ENCODE measurements around the gene GRIK1. TPM values are rescaled to one million over a fixed set of nuclear protein-coding genes. Genes with fewer than 3 reads are reported as not detected.
"Not testable (repeated sequence)": the region's sequence is repeated elsewhere in the genome, so short reads cannot be mapped to it uniquely, and the experiment has no call there.

The GRIK1 gene
- total RNA-seq, 2 donors from 2014 or later = not detected

DNA sequence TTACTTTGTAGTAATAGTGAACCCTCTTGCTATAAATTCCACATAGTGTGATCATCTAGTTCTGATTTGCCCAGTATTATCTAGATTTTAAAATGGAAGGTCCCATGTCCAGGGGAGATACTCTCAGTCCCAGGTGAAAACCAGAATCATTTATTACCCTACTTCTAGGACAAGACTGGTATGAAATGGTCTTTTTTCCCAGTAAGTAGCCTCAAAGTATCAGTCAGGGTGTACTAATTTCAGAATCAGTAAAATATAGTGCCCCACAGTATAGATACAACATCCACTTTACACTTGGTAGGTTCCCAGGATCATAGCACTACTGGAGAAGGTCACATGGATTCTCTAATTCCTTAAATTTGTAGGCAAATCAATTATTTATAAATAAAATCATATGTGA, 318.3 kb downstream of the GRIK1 start:
- no peak overlapping the region for H3K27ac Mint-ChIP-seq
- ATAC-seq (no peak), DNase-seq (ENCODE audit: low spot score in 2 of 2) (no peak)
- peaks cover 0 to 3% of the 10 kb centered on the region in 2 donors for H3K9me3 Mint-ChIP-seq
- H3K36me3 Mint-ChIP-seq = no peaks in the 10 kb centered on the region

DNA sequence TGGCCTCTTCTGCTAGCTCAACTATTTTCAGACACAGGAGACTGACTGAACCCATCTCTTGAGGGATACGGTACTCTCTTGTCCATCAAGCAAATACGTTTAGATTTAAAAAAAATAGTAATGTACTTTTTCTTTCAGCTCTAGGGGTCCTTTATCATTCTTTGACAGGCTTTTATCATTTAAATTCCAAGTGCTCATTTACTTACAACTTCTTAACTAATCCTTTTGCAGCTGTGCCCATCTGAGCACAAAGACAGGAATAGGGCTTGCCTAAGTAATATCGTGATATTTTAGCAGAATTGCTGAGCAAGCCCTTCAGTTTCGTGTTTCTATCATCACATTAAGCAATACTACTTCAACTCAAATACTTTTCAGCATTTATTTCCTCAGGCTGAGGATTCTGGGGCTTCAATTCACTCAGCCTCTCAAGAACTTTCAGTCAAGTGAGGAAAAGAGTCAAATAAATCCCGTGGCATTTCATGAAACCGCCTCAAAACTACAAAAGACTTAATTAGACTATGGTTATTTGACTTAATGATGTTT, 323.5 kb downstream of the GRIK1 start:
- no peak for ATAC-seq

DNA sequence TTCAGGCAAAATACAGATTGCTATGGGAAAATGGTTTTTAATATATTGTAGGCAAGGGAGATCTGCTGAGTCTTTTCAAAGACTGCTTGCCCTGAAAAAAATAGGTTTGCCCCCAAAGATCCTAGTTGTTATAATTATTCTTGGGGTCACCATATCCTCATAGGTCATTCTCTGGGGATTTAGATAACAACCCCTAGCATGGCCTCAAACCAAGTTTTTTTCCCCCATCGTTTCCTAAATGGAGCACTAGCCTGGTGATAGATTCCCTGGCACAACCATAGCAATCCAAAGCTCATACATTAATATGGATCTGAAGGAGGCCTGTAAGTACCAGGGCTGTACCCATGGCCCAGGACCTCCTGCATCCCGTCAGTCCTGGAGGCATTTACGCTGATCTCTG, 325.9 kb downstream of the GRIK1 start:
- Mint-ChIP-seq H3K27ac (no peak overlapping the region), H3K9me3 (no peaks in the 10 kb centered on the region), H3K36me3 (no peaks in the 10 kb centered on the region)
- DNase-seq (ENCODE audit: low spot score in 2 of 2) (no peak), ATAC-seq (no peak)

More for the DNA sequence above, 323.5 kb downstream of the GRIK1 start:
- no peak for DNase-seq (ENCODE audit: low spot score in 2 of 2)
- H3K36me3 Mint-ChIP-seq = no peaks in the 10 kb centered on the region
- no peak overlapping the region for H3K27ac Mint-ChIP-seq
- no peaks in the 10 kb centered on the region for H3K9me3 Mint-ChIP-seq

DNA sequence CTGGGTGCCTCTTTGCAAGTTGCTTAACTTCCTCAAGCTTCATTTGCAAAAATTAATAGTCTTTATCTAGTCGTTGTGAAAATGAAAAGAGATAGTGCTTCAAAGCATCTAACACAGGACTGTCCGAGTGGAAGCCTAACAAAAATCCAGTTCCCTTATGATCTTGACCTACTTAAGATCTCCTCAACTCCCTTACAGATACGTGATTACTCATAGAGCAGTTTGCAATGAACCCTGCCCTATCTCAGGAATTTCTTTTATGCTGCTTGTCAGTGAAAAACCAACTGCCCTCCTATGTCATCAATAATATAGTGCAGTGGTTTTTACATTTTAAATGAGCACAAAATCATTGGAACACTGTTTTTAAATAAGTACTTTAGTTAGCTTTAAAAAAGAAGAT, 326.8 kb downstream of the GRIK1 start:
- DNase-seq (ENCODE audit: low spot score in 2 of 2) (no peak), ATAC-seq (no peak)
- Mint-ChIP-seq H3K36me3 (no peaks in the 10 kb centered on the region), H3K9me3 (no peaks in the 10 kb centered on the region), H3K27ac (no peak overlapping the region)

DNA sequence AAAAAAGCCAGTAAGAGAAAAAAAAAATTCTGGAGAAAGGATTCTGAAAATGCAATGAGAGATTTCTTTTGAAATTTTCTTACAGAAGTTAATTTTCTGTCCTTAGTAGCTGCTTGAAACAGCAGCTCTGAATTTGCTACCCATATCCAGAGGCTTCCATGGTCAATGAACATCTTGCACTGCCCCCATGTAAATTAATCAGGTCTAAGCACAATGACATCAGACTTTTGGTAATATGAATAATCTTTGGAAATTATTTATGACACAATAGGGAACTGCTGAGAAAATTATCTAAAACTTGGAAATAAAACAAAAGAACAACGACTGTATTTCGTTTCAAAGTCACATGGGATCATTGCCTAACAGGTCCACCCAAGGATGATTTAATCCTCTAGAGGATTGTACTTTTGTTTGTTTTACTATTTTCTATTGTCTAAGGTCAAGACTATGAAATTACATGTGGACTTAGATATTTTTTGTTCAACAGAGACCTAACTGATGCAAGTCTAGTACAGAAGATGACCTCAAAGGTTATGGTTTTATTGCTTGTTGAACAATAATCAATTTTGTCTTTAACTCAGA, 328.9 kb downstream of the GRIK1 start:
- no peak overlapping the region for H3K27ac Mint-ChIP-seq
- H3K9me3 Mint-ChIP-seq = no peaks in the 10 kb centered on the region
- DNase-seq (ENCODE audit: low spot score in 2 of 2) (no peak), ATAC-seq (no peak)
- H3K36me3 Mint-ChIP-seq = no peaks in the 10 kb centered on the region

DNA sequence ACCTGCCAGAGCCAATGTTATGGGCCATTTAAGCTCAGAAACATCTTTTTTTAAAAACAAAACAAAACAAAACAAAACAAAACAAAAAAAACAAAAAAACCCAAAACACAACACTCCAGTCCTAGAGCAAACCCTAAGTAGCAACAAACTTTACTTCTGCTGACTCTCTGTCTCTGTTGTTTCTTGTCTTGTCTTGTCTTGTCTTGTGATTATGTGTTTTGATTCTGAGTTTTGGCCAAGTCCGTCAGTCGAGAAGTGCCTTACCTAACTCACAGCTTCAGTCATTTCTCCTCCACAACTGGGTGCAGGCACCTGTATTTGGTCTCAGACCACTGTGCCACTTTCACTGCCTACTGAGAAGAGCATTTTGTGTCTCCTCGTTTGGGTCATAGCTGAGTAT, 333.2 kb downstream of the GRIK1 start:
- Mint-ChIP-seq H3K27ac (no peak overlapping the region), H3K9me3 (no peaks in the 10 kb centered on the region), H3K36me3 (peaks cover 0 to 2% of the 10 kb centered on the region in 2 donors)
- ATAC-seq (no peak), DNase-seq (ENCODE audit: low spot score in 2 of 2) (no peak)

DNA sequence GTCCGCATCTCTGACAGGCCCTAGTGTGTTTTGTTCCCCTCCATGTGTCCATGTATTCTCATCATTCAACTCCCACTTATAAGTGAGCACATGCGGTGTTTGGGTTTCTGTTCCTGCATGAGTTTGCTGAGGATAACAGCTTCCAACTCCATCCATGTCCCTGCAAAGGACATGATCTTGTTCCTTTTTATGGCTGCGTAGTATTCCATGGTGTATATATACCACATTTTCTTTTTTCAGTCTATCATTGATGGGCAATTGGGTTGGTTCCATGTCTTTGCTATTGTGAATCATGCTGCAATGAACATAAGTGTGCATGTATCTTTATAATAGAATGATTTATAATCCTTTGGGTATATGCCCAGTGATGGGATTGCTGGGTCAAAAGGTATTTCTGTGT, 334.6 kb downstream of the GRIK1 start:
- ATAC-seq; DNase-seq (ENCODE audit: low spot score in 2 of 2); H3K27ac Mint-ChIP-seq; H3K36me3 Mint-ChIP-seq; H3K9me3 Mint-ChIP-seq: not testable (repeated sequence)

DNA sequence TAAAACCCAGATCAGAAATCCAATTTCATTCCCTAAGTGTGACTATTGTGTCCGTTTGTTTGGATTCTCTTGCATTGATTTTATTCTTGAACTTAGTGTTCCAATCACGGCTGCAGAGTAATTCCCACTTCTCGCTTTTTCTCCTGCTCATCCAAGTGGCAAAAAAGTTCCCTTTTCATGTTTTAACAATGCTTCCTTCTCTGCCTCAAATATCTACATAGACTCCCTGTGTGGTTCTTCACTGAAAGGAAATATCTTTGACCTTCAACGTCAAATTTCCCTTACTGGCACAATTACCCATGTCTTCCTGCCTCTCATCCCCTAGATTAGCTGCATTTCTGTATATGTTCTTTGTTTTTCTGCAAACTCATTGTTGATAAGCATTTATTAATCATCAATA, 335.7 kb downstream of the GRIK1 start:
- no peak for ATAC-seq

DNA sequence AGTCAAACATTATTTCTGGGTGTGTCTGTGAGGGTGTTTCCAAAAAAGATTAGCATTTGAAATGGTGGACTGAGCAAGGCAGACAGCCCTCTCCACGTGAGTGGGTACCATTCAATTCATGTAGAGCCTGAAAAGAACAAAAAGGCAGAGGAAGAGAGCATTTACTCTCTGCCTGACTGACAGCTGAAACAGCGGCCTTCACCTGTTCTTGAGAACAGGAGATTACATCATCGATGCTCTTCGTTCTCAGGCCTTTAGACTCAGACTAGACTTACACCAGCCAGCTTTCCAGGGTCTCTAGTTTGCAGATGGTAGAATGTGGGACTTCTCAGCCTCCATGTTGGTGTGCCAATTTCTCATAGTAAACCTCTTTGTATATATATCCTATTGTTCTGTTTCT, 338.7 kb downstream of the GRIK1 start:
- Mint-ChIP-seq H3K27ac (no peak overlapping the region), H3K36me3 (peaks cover 0 to 7% of the 10 kb centered on the region in 2 donors), H3K9me3 (no peaks in the 10 kb centered on the region)
- no peak for ATAC-seq
- no peak for DNase-seq (ENCODE audit: low spot score in 2 of 2)

More for the DNA sequence above, 335.7 kb downstream of the GRIK1 start:
- Mint-ChIP-seq H3K27ac (no peak overlapping the region), H3K36me3 (peaks cover 0 to 7% of the 10 kb centered on the region in 2 donors), H3K9me3 (no peaks in the 10 kb centered on the region)
- no peak for DNase-seq (ENCODE audit: low spot score in 2 of 2)

DNA sequence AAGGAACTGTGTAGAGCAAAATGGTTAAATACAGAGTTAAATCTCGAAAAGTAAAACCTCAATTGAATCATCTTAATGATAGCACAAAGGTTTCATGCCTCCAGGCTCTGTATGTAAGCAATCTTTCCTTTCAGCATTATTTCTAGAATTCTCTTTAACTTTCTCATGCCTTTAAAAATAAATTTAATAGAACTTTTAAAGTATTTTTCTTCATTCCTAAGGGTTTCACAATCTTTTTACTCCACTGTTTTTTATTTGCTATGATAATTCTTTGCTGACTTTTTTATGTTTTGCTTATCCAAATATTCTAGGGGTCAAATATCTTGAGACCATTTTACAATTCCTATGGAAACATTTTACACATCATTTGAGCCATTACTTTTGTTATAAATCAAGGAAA, 353.1 kb downstream of the GRIK1 start:
- DNase-seq (ENCODE audit: low spot score in 2 of 2) = no peak
- ATAC-seq = no peak
- no peaks in the 10 kb centered on the region for H3K9me3 Mint-ChIP-seq
- no peak overlapping the region for H3K27ac Mint-ChIP-seq
- no peaks in the 10 kb centered on the region for H3K36me3 Mint-ChIP-seq

DNA sequence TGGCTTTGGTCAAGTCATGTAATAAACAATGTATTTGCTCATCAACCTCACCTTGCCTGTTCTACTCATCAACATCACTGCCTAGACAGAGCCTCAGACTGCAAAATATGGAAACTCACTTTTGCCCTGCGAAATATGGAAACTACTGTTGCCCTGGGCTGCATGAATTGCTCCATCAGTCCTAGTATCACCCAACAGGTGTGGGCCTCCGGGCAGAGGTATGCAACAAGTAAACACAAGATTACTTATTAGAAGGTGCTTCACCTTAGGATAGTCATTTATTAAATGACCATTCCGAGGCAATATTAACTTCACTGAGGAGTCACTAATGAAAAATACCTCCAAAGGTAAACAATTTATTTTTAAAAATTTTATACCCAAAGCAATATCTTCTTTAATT, 354.3 kb downstream of the GRIK1 start:
- Mint-ChIP-seq H3K9me3 (no peaks in the 10 kb centered on the region), H3K36me3 (no peaks in the 10 kb centered on the region), H3K27ac (no peak overlapping the region)
- DNase-seq (ENCODE audit: low spot score in 2 of 2) (no peak), ATAC-seq (no peak)

DNA sequence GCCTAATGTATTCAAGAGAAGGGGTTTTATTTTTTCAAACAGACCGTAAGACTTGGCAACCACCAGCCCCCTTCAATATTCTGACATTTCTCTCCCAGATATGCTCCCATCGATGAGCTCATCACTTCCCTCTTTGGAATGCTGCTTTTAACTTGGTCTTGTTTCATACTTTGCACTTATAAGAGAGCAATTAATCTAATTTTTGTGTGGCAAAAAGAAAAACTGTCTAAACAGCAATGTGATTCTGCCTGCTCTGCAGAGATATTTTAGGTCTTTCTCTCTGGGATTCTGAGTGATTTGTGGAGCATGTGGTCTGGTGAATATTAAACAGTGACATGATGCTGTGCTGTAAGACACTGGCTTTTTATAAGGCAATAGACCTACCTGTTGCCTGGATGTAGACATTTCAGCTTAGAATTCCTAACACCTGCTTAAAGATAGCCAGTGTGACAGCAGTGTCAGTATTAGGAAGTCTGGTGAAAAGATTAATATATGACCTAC, 356.3 kb downstream of the GRIK1 start:
- Mint-ChIP-seq H3K27ac (no peak overlapping the region), H3K9me3 (no peaks in the 10 kb centered on the region), H3K36me3 (no peaks in the 10 kb centered on the region)
- ATAC-seq = no peak
- DNase-seq (ENCODE audit: low spot score in 2 of 2) = no peak

DNA sequence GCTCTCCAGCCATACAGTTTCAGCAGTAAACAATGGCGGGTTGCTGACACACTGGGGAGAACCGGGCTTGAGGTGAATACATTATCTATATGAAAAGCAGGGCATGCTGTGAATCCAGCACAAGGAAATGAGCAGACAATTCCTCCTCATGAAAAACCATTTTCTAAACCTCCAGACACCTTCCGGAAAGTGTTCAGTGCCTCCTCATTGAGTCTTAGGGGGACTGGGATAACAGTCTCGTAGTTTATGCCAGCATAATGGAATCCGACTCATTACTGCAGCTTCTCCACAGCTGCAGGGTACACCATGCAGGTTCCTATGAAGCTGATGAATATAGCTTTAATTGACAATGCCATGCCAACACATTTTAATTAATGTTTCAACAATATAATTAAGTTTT, 356.9 kb downstream of the GRIK1 start:
- DNase-seq (ENCODE audit: low spot score in 2 of 2) (no peak), ATAC-seq (no peak)
- Mint-ChIP-seq H3K36me3 (no peaks in the 10 kb centered on the region), H3K27ac (no peak overlapping the region), H3K9me3 (no peaks in the 10 kb centered on the region)

DNA sequence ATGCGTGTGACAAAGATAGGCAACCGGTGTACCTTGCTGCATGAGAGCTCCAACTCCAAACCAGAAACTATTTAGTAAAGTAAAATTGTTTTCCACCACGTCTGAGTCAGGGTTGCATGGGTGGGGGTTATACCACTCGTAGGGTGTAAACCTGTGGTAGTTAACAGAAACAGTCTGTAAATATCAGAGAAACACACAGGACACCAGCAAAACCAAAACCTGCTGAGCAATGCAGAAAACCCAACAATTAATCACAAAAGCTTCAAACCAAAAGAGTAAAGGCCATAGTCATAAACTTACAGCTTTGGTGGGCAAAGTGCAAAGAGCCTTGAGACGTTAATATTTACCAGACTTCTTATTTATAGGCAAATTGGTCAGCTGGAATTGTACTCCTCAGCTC, 358.4 kb downstream of the GRIK1 start:
- Mint-ChIP-seq H3K36me3 (no peaks in the 10 kb centered on the region), H3K9me3 (no peaks in the 10 kb centered on the region), H3K27ac (no peak overlapping the region)
- ATAC-seq (peak in 1 of 2 donors; percentile 40), DNase-seq (ENCODE audit: low spot score in 2 of 2) (no peak)

DNA sequence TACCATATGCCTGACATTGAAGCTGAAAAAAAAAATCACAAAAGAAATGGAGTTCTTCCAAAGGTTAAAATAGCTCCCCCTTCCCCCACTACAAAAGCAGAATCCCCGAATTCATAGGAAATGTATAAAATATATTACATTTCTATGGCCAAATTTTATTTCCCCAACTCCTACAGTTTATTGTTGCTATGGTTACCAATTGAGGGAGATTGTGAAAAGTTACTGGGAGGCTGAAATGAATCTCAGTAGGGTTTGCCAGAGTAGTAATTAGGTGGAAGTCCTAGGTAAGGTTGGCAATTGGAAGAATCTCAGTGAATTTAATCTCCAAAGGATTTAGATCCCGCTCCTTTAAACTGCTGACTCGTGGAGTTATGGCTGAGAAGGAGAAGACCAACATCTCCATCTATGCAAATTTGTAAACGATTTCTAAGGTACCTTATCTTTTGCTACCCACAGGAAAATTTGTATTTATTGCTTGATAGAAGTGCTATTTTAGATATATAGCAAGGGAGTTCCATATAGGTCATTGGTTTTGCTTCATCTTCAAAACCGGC, 359.0 kb downstream of the GRIK1 start:
- no peaks in the 10 kb centered on the region for H3K36me3 Mint-ChIP-seq
- no peak overlapping the region for H3K27ac Mint-ChIP-seq
- H3K9me3 Mint-ChIP-seq = no peaks in the 10 kb centered on the region
- ATAC-seq (no peak), DNase-seq (ENCODE audit: low spot score in 2 of 2) (no peak)

DNA sequence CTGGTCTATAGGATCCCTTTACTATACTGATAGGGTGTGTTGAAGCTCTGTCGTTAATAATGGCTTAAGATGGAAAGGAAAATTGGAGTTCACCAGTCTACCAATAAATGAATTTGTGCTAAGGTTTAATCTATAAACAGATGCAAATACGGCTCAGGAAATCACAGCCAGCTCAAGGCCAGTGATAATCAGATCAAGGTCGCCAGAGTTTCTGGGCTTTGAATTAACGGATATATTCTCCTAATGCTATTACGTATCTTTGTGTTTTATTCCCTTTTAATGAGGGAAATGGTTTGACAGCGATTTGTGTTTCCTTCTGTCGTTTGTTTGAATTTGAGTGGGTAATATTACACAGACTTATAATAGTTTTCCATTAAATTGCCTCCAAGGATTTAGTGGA, 361.5 kb downstream of the GRIK1 start:
- Mint-ChIP-seq H3K36me3 (no peaks in the 10 kb centered on the region), H3K27ac (no peak overlapping the region), H3K9me3 (no peaks in the 10 kb centered on the region)
- DNase-seq (ENCODE audit: low spot score in 2 of 2) (no peak), ATAC-seq (no peak)

DNA sequence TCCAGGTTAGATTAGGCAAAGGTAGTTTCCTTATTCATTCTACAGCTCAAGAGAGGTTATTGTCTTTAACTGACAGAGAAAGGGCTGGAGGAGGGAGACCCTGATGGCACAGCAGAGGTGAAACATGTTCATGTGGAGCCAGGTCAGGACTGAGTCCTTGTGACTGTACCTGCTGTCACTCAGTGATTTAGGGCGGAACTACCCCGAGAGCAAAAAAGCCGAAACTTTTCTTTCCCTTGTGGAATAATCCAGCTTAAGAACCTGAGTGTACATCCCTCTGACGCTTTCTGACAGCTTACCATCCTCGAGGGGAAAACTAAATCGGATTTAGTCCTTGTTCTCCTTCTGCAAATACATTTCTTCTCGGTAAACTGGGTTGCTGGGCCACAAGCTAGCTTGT, 367.8 kb downstream of the GRIK1 start:
- H3K36me3 Mint-ChIP-seq = no peaks in the 10 kb centered on the region
- H3K9me3 Mint-ChIP-seq = no peaks in the 10 kb centered on the region
- H3K27ac Mint-ChIP-seq = no peak overlapping the region
- ATAC-seq (no peak), DNase-seq (ENCODE audit: low spot score in 2 of 2) (no peak)

DNA sequence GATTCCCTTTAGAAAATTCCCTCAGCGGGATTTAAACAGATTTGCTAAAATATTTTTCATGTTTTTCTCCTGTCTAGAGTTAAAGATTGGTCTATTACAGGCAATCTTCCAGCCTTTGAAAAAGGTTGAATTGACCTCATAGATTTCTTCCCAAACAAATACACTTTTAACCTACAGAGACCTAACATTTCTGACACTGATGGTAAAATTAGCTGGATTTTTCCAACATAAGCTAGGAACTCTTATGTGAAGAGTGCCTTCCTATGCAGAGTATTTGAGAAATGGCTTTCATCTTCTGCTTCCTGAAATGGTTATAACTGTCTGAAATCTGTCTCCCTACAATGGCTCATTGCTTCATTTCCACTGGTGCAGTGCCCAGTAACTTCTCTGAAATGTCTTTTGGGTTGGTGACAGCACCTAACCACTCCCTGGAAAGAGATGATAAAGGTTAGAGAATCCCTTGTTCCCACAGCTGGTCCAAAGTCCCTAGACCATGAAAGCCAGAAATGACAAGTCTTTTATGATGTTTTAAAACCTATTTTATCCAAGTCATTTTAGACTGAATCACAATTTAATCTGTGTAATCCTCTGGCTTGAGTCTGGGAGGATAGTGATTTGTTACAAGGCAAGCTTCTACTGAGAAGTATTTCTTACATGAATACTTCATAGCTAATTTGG, 371.6 kb downstream of the GRIK1 start:
- DNase-seq (ENCODE audit: low spot score in 2 of 2) (no peak), ATAC-seq (no peak)
- Mint-ChIP-seq H3K36me3 (no peaks in the 10 kb centered on the region), H3K9me3 (no peaks in the 10 kb centered on the region), H3K27ac (no peak overlapping the region)
